Liver (tissue), 9 donors: ENCODE measurements around the gene TRPC4AP. TPM values are rescaled to one million over a fixed set of nuclear protein-coding genes. Genes with fewer than 3 reads are reported as not detected.

Source experiments
- DNase-seq: peaks from one replicate; pipeline ENCODE4 v3.0.0-alpha.2; 2017; ENCODE audit warnings: low spot score
- H3K27ac ChIP-seq, 2 donors: one replicate each; pipeline ENCODE4 v1.7.0; 2013; ENCODE audit warnings: inconsistent platforms in 2 of 2, low read length in 2 of 2, control low read depth in 1 of 2, low read depth in 1 of 2, mild to moderate bottlenecking in 1 of 2
- H3K27me3 ChIP-seq, 4 donors: one replicate each; pipeline versions ENCODE4 v1.6.1 to v1.7.0; 2013; ENCODE audit warnings: low read length in 3 of 4, inconsistent platforms in 1 of 4, mild to moderate bottlenecking in 1 of 4, moderate library complexity in 1 of 4; ENCODE audit not compliant: control insufficient read depth in 4 of 4, insufficient read depth in 4 of 4
- H3K36me3 ChIP-seq, 4 donors: one replicate each; pipeline versions ENCODE4 v1.6.1 to v1.7.0; 2013; ENCODE audit warnings: low read length in 3 of 4, mild to moderate bottlenecking in 3 of 4, low read depth in 1 of 4, moderate library complexity in 1 of 4; ENCODE audit not compliant: control insufficient read depth in 4 of 4, insufficient read depth in 3 of 4
- H3K4me1 ChIP-seq, 4 donors: one replicate each; pipeline versions ENCODE4 v1.6.1 to v1.7.0; 2013; ENCODE audit warnings: low read length in 3 of 4, mild to moderate bottlenecking in 3 of 4, moderate library complexity in 1 of 4; ENCODE audit not compliant: control insufficient read depth in 4 of 4, insufficient read depth in 4 of 4
- H3K4me3 ChIP-seq, 3 donors: one replicate each; pipeline versions ENCODE4 v1.6.1 to v1.7.0; 2013; ENCODE audit warnings: low read length in 3 of 3, control low read depth in 1 of 3, low read depth in 1 of 3, mild to moderate bottlenecking in 1 of 3
- H3K9ac ChIP-seq, 2 donors: one replicate each; pipeline ENCODE4 v1.7.0; 2013; ENCODE audit warnings: low read length in 2 of 2, mild to moderate bottlenecking in 2 of 2, moderate library complexity in 2 of 2, control low read depth in 1 of 2, low read depth in 1 of 2
- H3K9me3 ChIP-seq, 4 donors: one replicate each; pipeline versions ENCODE4 v1.6.1 to v1.7.0; 2013; ENCODE audit warnings: low read length in 3 of 4; ENCODE audit not compliant: control insufficient read depth in 4 of 4
- EGR1 ChIP-seq, 2 donors: IDR thresholded peaks; 2 replicates each; pipeline ENCODE4 v1.6.1; 2016 to 2018; ENCODE audit warnings: antibody characterized with exemption in 2 of 2, low read depth in 2 of 2
- FOXA1 ChIP-seq: IDR thresholded peaks from 2 replicates; pipeline ENCODE4 v1.6.1; 2016; ENCODE audit warnings: antibody characterized with exemption
- FOXA2 ChIP-seq: IDR thresholded peaks from 2 replicates; pipeline ENCODE4 v1.6.1; 2016; ENCODE audit warnings: antibody characterized with exemption
- GABPA ChIP-seq, 2 donors: IDR thresholded peaks in 1 of 2; conservative IDR thresholded peaks in 1 of 2; 2 replicates each; pipeline ENCODE4 v1.6.1; 2016; ENCODE audit warnings: antibody characterized with exemption in 2 of 2, mild to moderate bottlenecking in 1 of 2, moderate library complexity in 1 of 2
- HNF4A ChIP-seq, 2 donors: conservative IDR thresholded peaks; 2 replicates each; pipeline ENCODE4 v1.6.1; 2016; ENCODE audit warnings: antibody characterized with exemption in 2 of 2, mild to moderate bottlenecking in 2 of 2
- HNF4G ChIP-seq: IDR thresholded peaks from 2 replicates; pipeline ENCODE4 v1.6.1; 2016; ENCODE audit warnings: antibody characterized with exemption
- JUND ChIP-seq, 2 donors: IDR thresholded peaks; 2 replicates each; pipeline ENCODE4 v1.6.1; 2016; ENCODE audit warnings: antibody characterized with exemption in 2 of 2
- NR2F2 ChIP-seq: IDR thresholded peaks from 2 replicates; pipeline ENCODE4 v1.6.1; 2016; ENCODE audit warnings: antibody characterized with exemption
- RAD21 ChIP-seq, 2 donors: IDR thresholded peaks; 2 replicates each; pipeline ENCODE4 v1.6.1; 2016; ENCODE audit warnings: antibody characterized with exemption in 2 of 2, mild to moderate bottlenecking in 2 of 2
- RXRA ChIP-seq, 2 donors: IDR thresholded peaks; 2 replicates each; pipeline ENCODE4 v1.6.1; 2017 to 2018; ENCODE audit warnings: antibody characterized with exemption in 2 of 2, mild to moderate bottlenecking in 1 of 2
- SP1 ChIP-seq: IDR thresholded peaks from 2 replicates; pipeline ENCODE4 v1.6.1; 2018; ENCODE audit warnings: antibody characterized with exemption, mild to moderate bottlenecking
- TAF1 ChIP-seq: conservative IDR thresholded peaks from 2 replicates; pipeline ENCODE4 v1.6.1; 2016; ENCODE audit warnings: antibody characterized with exemption, mild to moderate bottlenecking
- YY1 ChIP-seq: IDR thresholded peaks from 2 replicates; pipeline ENCODE4 v1.6.1; 2016; ENCODE audit warnings: antibody characterized with exemption, mild to moderate bottlenecking
- WGBS: extraction: QIAGEN DNeasy Blood & Tissue Kit; methylation state at CpG from one replicate; pipeline ENCODE4 v1.1.7; 2013; 5-methylcytosine and 5-hydroxymethylcytosine counted together
- polyA plus RNA-seq, 2 donors: library from polyadenylated mRNA; stranded (reverse) in 1 of 2; unstranded in 1 of 2; fragments of 200-250 nt in 1 of 2; fragments of >200 nt in 1 of 2; fragmentation: Nextera tagmentation in 1 of 2; extraction: Ambion mirVana in 1 of 2; gene quantifications; one replicate each; pipeline versions ENCODE4 v1.2.1 to v1.2.3, GENCODE V29; 2013 to 2015
- total RNA-seq, 2 donors: library from RNA; depleted of rRNA; stranded (reverse); fragments of >200 nt; gene quantifications; one replicate each; pipeline ENCODE4 v1.2.3, GENCODE V29; 2014
- TF ChIP-seq, protein P1 (sequence below): IDR thresholded peaks from 2 replicates; pipeline ENCODE4 v1.6.1; 2016; ENCODE audit warnings: antibody characterized with exemption
- TF ChIP-seq, protein P2 (sequence below): fragments of 150-350 bp; IDR thresholded peaks from 2 replicates; pipeline ENCODE4 v1.5.1; 2017; ENCODE audit warnings: improper control_type of control experiment, low read depth, low read length; ENCODE audit not compliant: missing input control
- TF ChIP-seq, protein P3 (sequence below): IDR thresholded peaks from 2 replicates; pipeline ENCODE4 v1.6.1; 2016; ENCODE audit warnings: antibody characterized with exemption
- TF ChIP-seq, protein P4 (sequence below): IDR thresholded peaks from 2 replicates; pipeline ENCODE4 v1.6.1; 2016; ENCODE audit warnings: antibody characterized with exemption, mild to moderate bottlenecking
- TF ChIP-seq, protein P5 (sequence below): IDR thresholded peaks from 2 replicates; pipeline ENCODE4 v1.6.1; 2016; ENCODE audit warnings: antibody characterized with exemption
- donor health status: healthy.
- donor health status: healthy.
- donor health status: healthy.
- donor health status: healthy.
- donor health status: healthy.

The TRPC4AP gene
- total and polyA plus RNA-seq, 4 donors, result 26.3 to 57.2 (median 33.8) TPM

DNA sequence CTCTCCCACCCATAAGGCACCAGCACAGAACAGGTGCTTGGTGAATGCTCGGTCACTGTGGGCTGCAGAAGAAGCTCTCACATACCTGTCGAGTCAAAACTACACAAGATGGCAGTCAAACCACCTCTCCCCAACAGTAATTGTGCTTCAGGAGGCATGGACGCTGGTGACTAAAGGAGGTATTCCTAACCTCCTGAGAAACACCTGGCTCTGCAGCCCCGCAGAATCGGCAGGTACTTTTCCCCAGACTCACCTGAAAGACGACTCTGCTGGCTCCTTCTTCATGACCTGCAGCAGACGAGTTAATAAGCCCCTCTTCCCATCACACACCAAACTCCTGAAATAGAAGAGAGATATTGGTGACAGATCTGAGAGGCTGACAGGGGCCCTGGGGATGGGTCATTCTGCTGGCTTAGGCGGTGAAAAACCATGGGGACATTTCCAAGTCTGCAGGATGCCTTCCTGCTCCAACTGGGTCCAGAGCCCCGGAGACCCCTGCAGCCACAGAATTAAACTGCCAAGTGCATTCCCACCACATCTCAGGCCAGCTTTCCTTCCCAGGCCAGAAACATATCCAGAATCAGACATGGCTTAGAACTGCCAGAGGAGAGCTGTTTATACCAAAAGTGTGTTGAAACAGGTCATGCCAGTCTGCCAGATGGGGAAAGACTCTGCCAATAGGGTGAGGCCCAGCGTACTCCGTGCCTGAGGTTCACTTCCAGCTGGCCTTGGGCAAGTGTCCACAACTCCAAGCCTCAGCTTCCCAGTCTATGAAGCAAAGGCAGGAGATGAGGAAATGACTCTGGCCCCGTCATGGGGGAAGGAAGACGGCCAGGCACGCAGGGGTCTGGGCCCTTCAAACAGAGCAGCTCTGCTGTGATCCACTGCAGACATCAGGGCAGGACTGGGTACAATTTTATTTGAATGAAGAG, 83.9 kb downstream of the TRPC4AP start:
- WGBS, result 66% methylated on average over 14 of the region's 14 CpGs

More for the DNA sequence above, 83.9 kb downstream of the TRPC4AP start:
- H3K27me3 ChIP-seq, result no peaks in the 10 kb centered on the region
- no peaks in the 10 kb centered on the region for H3K9me3 ChIP-seq
- peaks cover 13 to 47% (median 38%) of the 10 kb centered on the region in 4 donors for H3K4me1 ChIP-seq
- H3K36me3 ChIP-seq, result peaks cover 30 to 60% (median 48%) of the 10 kb centered on the region in 4 donors
- no peak for DNase-seq
- no peak overlapping the region for H3K9ac ChIP-seq
- peak overlapping the region in 1 of 3 donors; percentile 33 for H3K4me3 ChIP-seq
- peak overlapping the region; percentile 37 to 81 for H3K27ac ChIP-seq
- TF ChIP-seq RXRA (IDR thresholded peaks at IDR 0.05) (peak; percentile 93 to 96), RAD21 (IDR thresholded peaks at IDR 0.05) (peak in 1 of 2 donors; percentile 60), JUND (IDR thresholded peaks at IDR 0.05) (peak in 1 of 2 donors; percentile 75), GABPA (IDR thresholded peaks at IDR 0.05 in 1 of 2, conservative IDR thresholded peaks at IDR 0.05 in 1 of 2) (peak in 1 of 2 donors; percentile 33), FOXA2 (peak; percentile 81), TAF1 (no peak), HNF4G (peak; percentile 56), SP1 (peak; percentile 75), HNF4A (conservative IDR thresholded peaks at IDR 0.05) (peak; percentile 88), EGR1 (IDR thresholded peaks at IDR 0.05; ENCODE audit: low read depth in 2 of 2) (no peak), NR2F2 (no peak), YY1 (no peak), FOXA1 (peak; percentile 76)
- TF ChIP-seq, protein P1, sequence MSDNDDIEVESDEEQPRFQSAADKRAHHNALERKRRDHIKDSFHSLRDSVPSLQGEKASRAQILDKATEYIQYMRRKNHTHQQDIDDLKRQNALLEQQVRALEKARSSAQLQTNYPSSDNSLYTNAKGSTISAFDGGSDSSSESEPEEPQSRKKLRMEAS, result no peak
- TF ChIP-seq, protein P2, sequence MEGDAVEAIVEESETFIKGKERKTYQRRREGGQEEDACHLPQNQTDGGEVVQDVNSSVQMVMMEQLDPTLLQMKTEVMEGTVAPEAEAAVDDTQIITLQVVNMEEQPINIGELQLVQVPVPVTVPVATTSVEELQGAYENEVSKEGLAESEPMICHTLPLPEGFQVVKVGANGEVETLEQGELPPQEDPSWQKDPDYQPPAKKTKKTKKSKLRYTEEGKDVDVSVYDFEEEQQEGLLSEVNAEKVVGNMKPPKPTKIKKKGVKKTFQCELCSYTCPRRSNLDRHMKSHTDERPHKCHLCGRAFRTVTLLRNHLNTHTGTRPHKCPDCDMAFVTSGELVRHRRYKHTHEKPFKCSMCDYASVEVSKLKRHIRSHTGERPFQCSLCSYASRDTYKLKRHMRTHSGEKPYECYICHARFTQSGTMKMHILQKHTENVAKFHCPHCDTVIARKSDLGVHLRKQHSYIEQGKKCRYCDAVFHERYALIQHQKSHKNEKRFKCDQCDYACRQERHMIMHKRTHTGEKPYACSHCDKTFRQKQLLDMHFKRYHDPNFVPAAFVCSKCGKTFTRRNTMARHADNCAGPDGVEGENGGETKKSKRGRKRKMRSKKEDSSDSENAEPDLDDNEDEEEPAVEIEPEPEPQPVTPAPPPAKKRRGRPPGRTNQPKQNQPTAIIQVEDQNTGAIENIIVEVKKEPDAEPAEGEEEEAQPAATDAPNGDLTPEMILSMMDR, result no peak
- TF ChIP-seq, protein P3, sequence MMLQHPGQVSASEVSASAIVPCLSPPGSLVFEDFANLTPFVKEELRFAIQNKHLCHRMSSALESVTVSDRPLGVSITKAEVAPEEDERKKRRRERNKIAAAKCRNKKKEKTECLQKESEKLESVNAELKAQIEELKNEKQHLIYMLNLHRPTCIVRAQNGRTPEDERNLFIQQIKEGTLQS, result no peak
- TF ChIP-seq, protein P4, sequence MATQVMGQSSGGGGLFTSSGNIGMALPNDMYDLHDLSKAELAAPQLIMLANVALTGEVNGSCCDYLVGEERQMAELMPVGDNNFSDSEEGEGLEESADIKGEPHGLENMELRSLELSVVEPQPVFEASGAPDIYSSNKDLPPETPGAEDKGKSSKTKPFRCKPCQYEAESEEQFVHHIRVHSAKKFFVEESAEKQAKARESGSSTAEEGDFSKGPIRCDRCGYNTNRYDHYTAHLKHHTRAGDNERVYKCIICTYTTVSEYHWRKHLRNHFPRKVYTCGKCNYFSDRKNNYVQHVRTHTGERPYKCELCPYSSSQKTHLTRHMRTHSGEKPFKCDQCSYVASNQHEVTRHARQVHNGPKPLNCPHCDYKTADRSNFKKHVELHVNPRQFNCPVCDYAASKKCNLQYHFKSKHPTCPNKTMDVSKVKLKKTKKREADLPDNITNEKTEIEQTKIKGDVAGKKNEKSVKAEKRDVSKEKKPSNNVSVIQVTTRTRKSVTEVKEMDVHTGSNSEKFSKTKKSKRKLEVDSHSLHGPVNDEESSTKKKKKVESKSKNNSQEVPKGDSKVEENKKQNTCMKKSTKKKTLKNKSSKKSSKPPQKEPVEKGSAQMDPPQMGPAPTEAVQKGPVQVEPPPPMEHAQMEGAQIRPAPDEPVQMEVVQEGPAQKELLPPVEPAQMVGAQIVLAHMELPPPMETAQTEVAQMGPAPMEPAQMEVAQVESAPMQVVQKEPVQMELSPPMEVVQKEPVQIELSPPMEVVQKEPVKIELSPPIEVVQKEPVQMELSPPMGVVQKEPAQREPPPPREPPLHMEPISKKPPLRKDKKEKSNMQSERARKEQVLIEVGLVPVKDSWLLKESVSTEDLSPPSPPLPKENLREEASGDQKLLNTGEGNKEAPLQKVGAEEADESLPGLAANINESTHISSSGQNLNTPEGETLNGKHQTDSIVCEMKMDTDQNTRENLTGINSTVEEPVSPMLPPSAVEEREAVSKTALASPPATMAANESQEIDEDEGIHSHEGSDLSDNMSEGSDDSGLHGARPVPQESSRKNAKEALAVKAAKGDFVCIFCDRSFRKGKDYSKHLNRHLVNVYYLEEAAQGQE, result peak; percentile 4
- TF ChIP-seq, protein P5, sequence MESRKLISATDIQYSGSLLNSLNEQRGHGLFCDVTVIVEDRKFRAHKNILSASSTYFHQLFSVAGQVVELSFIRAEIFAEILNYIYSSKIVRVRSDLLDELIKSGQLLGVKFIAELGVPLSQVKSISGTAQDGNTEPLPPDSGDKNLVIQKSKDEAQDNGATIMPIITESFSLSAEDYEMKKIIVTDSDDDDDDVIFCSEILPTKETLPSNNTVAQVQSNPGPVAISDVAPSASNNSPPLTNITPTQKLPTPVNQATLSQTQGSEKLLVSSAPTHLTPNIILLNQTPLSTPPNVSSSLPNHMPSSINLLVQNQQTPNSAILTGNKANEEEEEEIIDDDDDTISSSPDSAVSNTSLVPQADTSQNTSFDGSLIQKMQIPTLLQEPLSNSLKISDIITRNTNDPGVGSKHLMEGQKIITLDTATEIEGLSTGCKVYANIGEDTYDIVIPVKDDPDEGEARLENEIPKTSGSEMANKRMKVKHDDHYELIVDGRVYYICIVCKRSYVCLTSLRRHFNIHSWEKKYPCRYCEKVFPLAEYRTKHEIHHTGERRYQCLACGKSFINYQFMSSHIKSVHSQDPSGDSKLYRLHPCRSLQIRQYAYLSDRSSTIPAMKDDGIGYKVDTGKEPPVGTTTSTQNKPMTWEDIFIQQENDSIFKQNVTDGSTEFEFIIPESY, result no peak
